NCI-H446 treated with DMSO at 0.1 percent for 48 hours (cell line): Measurements from ENCODE around the gene ZNHIT6.

ENCODE experiments used
- DNase-seq: peaks from one replicate; lab custom pipeline; 2025; lab: John Stamatoyannopoulos, UW

The ZNHIT6 gene

GRCh38 chr1:85617633-85618100 is 90.6 kb downstream of the ZNHIT6 start:
- no peak for DNase-seq

DNA sequence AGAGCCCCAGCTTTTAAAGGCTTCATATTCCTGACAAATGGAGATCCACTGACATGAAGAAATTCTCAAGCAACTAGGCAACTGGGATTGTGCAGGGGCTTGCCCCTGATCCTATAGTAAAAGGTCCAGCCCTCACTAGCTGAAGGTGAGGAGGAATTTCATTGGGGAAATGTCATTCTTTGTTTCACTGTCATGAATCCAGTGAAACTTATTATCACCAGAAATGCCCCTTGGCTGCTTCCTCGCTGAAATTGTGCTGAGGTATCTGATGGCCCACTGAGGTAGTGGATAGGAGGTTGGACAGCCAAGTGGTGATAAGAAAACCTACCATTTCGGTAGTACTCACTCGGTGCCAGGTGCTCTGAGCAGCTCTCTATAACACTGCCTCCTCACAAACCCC is 91.5 kb downstream of the ZNHIT6 start:
- no peak for DNase-seq

DNA sequence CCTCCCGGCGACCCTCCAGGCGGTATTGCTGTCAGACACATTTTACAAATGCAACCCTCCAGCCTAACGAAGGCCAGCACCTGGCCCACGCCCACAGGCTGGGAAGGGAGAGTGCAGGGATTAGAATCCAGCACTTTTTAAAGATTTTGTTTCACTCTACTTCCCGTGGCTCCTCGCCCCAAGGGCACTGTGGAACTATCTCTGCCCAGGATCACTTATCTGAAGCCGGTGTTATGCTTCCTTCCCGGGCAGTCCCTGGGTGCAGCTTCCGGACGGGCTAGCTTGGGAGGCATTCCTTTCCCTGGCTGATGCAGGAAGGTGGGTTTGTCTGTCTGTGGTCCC is 91.9 kb downstream of the ZNHIT6 start:
- no peak for DNase-seq

- no peak for DNase-seq
Measured at GRCh38 chr1:85615586-85616363, 92.5 kb downstream of the ZNHIT6 start.

DNA sequence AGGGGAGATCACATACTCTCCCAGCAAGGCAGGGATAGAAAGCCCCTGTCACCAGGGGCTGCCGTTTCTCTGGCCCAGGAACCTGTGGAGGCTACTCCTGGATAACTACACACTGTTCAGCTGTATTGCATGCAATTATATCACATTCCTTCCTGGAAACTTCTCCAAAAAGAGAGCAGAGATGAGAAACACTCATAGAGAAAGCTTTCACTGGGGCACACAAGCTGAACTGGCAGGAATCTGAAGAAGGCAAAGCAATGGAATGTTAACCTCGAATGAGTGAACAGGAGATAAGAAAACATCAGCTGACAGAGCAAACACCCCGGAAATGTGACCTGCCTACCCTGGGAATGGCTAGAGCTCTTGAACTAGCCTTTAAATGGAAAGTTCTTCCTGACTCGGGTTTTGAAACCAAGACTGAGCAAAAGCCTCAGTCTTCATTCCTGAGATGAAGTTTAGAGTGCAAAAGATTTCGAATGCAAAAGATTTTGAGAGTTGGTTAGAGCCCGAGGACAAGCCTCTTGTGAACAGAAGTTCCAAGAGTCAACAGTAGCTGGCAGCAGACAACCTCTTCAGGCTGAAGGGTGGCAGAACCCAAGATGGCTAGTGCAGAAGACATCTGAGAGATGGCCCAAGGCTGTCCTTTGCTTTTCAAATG is 95.4 kb downstream of the ZNHIT6 start:
- DNase-seq = no peak

GRCh38 chr1:85611856-85612255 is 96.4 kb downstream of the ZNHIT6 start:
- DNase-seq = no peak

GRCh38 chr1:85611425-85611824 is 96.8 kb downstream of the ZNHIT6 start:
- no peak for DNase-seq

DNA sequence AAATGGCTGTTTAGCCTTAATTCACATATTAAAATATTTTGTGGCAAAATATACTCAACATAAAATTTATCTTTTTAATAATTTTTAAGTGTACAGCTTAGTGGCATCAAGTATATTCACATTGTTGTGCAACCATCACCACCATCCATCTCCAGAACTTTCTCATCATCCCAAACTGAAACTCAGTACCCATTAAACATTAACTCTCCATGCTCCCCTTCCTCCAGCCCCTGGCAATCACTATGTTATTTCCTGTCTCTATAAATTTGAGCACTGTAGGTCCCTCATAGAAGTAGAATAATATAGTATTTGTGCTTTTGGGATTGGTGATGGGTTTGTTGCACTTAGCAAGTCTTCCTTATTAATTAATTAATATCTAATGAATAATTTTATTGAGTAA is 98.3 kb downstream of the ZNHIT6 start:
- DNase-seq = no peak

GRCh38 chr1:85608851-85609250 is 99.4 kb downstream of the ZNHIT6 start:
- no peak for DNase-seq

DNA sequence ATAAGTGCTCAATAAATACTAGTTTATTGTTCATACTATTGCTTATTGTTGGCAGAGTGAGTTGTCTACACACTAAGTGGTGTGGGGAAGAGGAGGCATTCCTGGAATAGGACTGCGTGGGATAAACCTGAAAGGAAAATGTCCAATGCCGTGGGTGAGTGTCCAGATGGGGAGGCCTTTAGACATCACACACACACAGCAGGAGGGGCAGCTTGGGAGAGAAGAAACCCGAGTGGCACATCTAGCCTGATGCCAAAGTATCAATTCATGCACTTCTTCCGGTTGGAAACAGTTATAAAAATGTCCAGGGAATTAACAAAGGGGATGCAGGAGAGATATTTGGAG is 100.3 kb downstream of the ZNHIT6 start:
- no peak for DNase-seq

GRCh38 chr1:85607126-85607920 is 100.9 kb downstream of the ZNHIT6 start:
- DNase-seq = no peak

GRCh38 chr1:85606414-85606800 is 101.8 kb downstream of the ZNHIT6 start:
- DNase-seq = no peak

- no peak for DNase-seq
Measured at GRCh38 chr1:85605484-85606413, 102.5 kb downstream of the ZNHIT6 start.

DNA sequence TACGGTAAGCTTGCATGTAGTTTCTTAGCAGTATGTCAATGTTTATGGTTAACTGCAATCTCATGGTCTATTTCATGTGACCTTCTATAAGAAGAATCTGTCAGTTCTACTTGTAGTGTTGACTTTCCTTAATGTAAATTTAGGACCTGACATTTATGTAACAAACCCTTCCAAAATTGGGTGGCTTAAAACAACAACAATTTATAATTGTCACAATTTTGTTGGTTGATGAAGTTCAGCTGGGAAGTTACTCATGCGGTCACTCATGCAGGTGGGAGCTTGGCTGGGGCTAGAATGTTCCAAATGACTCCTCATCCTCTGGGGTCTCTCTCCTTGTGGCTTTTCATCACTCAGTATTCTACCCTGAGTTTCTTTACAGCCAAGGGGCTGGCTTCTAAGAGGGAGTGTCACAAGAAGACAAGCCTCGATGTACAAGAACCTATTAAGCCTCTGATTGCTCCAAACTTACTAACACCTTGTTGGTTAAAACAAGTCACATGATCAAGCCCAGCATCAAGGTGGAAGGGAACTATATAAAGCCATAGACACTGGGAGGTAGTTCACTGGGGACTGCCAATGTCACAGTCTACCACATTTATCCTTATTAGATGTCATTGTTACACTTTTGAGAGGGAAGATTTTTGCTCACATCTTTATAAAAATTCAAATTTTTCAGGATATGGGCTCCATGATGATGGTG is 103.8 kb downstream of the ZNHIT6 start:
- DNase-seq = no peak

GRCh38 chr1:85603086-85603880 is 105.0 kb downstream of the ZNHIT6 start:
- DNase-seq = no peak

GRCh38 chr1:85602571-85602970 is 105.7 kb downstream of the ZNHIT6 start:
- no peak for DNase-seq

DNA sequence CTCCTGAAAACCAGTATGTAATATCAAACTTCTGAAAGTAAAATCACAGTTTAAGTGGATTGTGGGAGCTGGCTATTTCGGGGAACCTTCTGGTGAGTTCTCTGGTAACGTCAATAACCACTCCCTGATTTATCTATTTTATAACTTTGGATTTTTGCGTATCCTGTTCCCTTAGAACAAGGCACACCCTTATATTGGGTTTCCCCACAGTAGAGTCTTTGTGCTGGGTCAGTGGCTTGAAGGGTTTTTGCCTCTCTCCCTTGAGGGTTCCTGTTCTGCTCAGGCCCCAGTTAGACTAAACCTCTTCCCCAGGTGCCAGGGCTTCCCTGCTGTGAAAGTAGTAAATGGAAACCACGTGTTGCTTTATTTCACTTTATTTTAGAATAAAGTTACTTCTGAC is 106.3 kb downstream of the ZNHIT6 start:
- DNase-seq = no peak

DNA sequence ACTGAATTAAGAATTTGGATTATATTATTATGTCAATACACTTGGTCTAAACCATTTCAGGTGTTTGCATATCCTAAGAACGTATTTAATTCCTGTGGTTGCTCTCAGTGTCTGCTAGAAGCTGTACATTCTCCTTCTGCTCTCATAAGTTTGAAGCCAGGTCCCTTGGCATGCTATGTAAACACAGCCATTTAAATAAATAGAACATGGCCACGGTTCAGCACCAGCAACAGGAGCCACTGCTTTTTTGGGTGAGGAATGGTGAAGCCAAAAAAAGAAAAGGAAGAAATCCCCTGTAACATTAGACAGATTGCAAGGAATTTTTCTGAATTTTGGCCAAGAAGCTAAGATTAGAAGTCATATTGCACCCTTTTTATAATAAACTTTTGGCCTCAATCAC is 108.6 kb downstream of the ZNHIT6 start:
- no peak for DNase-seq
